Right lobe of liver (tissue), 4 donors: ENCODE results near the gene SLC35B4.

Experiments used
- POLR2A ChIP-seq: fragments of 450-650 bp; IDR thresholded peaks from one replicate; pipeline ENCODE4 v1.6.1; 2017; ENCODE audit warnings: antibody characterized with exemption, mild to moderate bottlenecking
- TF ChIP-seq, protein P1 (sequence below), 4 donors: fragments of 200-600 bp in 3 of 4; fragments of 450-650 bp in 1 of 4; IDR thresholded peaks; one replicate each; pipeline versions ENCODE4 v1.5.1 to v1.8.0; 2016 to 2022; ENCODE audit warnings: antibody characterized with exemption in 4 of 4, mild to moderate bottlenecking in 2 of 4
- donor health status: DM: no; HTN: no; CAD: no.
- donor health status: DM: no; HTN: no; CAD: no.
- donor health status: DM: no; HTN: yes; CAD: no.

DNA sequence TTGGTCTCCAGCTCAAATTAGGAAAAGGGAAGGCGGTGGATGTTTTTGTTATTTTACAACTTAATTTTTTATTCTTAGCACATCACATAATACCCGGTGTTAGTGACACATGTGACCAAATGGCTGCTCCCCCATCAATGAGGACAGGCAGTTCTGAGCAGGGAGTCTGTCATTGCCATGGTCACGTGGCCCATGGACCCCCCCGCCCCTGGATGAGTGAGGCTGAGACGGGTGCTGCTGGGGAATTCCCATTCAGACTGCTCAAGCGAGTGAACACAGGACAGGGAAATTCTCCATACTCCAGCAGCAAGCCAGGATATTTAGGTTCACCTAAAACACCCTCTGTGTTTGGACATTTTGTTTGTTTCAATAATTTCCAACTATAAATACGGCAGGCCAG is 34.7 kb upstream of the SLC35B4 start:
- TF ChIP-seq, protein P1, sequence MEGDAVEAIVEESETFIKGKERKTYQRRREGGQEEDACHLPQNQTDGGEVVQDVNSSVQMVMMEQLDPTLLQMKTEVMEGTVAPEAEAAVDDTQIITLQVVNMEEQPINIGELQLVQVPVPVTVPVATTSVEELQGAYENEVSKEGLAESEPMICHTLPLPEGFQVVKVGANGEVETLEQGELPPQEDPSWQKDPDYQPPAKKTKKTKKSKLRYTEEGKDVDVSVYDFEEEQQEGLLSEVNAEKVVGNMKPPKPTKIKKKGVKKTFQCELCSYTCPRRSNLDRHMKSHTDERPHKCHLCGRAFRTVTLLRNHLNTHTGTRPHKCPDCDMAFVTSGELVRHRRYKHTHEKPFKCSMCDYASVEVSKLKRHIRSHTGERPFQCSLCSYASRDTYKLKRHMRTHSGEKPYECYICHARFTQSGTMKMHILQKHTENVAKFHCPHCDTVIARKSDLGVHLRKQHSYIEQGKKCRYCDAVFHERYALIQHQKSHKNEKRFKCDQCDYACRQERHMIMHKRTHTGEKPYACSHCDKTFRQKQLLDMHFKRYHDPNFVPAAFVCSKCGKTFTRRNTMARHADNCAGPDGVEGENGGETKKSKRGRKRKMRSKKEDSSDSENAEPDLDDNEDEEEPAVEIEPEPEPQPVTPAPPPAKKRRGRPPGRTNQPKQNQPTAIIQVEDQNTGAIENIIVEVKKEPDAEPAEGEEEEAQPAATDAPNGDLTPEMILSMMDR (IDR thresholded peaks at IDR 0.05): no peak
- TF ChIP-seq POLR2A: no peak
